GM21390 (cell line): ENCODE measurements around the gene OPCML.

Experiments used
- ATAC-seq: cut with Tn5 transposase; IDR thresholded peaks from one replicate; pipeline ENCODE4 v1.9.1; 2021; ENCODE audit not compliant: unreplicated experiment

The OPCML gene

DNA sequence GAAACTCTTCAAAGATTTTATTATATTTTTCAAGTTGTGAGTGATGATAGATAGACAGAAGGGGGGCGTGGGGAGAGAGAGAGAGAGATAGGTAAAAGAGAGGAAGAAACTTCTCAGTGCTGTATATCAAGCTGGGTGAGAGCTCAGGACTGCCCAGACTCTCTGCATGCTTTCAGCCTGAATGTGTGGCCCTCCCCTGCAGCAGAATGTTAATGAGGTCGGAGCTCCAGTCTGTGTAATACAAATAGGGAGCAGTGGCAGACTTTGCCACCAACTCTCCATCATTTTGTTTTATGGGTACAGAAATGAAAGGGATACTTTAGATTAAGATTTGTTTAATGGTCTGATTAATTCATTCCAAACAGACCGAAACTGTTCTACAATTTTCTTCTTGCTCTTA lies 752.8 kb downstream of the OPCML start:
- no peak for ATAC-seq

DNA sequence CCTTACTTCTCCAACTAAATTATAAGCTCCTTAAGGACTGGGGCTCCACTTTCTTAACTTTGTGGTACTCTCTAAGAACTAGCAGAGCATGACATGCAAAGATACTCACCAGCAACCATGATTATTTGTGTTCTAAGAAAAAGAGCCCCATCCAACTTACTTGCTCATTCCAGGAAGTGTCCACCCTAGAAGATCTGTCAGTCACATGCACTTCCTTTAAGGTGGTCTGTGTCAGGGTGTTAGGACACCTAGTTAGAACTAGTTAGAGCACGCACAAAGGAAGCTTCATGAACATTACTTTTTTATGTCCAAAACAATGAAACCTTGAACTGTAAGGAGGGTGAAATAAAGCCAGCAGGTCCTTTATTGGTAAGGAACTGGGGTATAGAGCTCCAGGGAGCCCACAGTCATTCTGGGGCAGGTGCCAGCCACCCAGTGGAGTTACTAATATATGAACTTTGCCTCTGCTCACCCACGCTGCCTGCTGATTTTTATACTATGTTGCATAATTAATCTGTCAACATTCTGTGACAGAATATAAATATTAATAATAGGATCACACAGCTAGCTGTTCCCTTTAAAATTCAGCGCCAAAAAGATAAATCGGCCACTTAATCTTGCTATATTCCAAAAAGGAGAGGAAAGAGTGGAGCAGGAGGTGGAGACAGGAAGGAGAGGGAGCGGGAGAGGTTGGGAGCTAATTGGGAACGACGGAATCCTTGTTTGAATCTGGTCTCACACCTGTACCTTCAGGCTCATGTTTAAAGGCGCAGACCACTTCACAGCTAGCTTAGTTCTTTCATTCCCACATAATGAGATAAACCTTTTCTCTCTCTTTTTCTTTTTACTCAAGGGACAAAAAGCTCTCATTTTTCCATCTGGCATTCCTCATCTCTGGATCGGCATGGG lies 755.0 kb downstream of the OPCML start:
- ATAC-seq = no peak

DNA sequence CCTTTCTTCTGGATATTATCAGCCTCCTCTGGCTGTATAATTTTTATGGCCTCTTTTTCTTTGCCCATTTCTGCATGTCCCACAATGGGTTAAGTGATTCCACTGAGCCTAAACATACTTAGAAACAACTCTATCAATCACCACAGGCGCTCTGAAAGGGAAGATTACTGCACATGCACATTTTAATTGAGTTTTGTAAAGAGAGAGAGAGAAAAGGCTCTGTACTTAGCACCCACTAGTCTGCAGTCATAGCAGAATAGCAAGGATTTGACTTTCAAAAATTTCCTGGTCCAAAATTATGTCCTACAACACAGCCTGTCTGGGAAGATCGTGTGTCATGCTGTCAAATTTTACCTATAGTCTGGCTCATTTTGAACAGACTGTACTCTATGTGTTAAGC lies 758.5 kb downstream of the OPCML start:
- ATAC-seq = no peak

DNA sequence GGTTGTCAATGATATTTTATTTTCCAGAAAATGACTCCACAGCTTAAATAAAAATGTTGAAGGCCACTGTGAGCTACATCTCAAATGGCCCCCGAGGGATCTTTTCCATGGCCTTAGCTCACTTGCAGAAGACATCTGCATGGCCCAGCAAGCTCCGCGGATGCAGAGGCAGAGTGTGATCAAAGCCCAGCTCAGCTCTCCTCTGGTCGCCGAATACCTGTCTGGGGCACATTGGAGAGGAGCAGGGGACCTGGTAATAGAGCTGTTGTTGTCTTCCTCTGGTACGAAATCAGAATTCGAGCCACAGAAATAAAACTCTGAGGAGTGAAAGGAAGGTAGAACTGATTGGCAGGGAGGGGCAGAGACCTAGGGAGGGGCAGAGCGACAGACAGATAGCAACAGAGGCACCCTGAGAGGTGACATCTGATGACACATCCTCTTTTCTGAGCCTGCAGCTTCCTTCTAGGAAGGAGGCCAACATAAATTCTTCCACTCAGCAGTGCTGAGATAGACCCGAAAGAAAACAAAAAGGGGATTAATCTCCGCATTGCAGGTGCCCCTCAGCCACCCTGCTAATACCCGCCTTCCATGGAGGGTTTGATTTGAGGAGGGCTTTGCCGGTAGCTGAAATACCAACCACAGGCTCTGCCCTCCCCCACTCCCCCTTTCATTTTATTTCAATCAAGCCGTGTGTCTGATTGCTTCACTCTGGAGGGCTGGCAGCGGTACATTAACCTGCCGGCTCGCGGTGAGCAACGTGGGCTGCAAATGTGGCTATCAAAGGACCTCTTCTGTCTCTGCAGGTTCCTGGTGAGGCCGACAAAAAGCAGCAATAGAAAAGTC lies 759.4 kb downstream of the OPCML start:
- ATAC-seq = no peak

DNA sequence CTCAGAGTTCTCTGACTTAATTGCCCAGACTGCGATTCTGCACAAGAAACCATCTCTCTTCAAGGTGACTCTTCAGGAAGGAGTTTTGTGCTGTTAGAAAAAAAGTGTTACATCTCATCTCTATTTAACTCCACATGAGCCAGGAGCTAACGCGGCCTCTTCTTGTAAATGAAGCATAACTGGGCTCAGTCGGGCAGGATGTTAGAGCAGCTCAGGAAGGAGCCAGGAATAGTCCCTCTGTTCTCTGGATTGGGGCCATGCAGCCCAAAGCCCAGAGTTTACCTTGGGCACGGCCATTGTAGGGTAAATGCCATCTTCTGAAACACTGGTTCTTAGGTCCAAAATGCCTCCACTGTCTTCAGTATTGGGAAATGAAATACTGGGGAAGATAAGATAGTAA lies 760.6 kb downstream of the OPCML start:
- ATAC-seq = no peak

DNA sequence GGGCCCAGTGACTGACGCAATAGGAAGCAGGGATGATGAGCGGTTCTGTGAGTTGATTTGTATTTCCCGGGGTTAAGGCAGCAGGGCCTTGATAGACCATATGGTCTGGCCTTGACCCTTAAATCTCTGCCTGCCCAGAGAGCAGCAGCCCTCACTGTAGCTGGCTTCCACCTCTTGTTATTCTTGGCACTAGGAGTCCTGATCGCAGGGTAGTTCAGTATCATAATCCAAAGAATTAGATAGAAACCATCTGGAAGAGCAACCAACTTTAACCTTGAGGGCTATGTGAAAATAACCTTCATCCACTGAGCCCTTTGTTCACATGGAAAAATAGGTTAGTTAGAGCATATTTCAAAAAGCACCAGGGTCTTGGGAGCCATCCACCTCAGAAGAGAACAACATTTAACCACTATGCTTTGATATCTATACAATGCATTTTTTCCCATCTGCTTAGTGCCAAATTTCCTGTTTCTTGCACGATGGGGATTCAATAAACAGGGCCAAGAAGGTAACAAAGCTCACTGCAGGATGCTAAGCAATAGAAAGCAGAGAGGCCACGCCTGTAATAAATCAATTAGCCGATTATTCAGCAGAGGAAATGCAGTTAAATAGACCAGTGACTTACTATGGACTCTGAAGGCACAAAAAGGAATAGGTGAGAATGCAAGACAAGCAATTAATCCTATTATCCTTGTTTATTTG lies 761.3 kb downstream of the OPCML start:
- ATAC-seq = no peak

DNA sequence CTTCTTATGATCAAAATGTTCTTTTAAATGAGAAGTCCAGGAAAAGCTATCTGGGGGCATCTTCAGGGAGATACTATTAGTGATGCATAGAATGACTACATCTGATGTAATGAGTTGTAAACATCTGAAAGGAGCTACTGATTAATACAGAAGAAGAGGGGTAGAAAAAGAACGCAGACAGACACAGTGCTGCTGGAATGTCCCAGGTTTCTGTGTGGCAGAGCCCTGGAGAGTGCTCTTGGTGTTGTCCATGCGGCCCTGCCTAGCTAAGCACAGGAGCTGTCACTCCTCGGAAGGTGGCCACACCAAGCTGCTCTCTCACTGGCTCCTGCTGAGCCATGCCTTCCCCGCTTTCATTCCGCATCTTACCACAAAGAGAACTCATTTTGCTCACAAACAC lies 768.8 kb downstream of the OPCML start:
- ATAC-seq = no peak

DNA sequence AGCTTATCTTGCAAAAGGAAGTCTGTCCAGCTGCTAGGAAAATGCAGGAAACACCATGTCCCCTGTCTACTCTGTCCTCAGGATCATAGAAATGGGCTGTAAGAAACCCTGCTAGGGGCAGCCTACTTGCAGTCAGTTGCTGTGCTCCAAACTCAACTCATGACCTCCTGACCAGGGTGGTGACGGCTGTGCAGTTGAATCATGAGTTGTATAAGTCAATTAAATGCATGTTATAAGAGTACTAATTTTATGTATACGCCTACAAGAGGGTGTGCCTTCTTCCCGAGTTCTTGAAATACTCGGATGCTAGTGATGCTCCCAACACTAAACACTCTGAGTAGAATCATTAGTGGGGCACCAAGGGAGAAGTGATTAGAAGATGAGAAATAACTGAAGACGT lies 776.4 kb downstream of the OPCML start:
- no peak for ATAC-seq

DNA sequence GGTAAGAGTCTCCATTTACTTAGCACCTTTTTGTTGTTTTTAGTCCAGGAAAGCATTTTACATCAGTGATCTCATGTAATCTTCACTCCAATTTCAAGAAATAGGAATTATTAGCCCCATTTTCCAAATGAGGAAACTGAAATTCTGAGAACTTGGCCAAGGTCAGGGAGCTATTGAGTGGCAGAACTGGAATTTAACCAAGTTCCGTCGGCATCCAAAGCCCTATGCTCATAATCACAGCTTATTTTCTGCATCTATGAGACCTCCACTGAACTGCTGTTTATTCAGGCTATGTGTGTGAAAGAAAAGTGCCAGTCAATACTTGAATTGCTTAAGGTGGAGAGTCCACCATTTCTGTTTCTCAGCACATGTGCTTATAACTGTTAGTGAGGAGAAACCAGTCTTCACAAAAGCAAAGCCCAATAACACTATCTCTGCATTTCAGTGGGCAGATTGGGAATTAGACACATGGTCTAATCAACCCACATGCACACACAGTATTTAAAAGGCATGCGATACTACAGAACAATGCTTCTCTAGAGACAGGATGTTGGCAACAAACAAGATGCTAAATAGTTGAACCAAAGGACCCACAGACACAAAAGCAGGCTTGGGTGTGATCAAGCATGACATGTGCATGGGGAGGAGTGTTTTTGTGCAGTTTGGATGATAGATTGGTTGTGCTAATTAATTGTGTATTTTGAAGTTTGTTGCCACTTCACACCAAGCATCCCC lies 780.6 kb downstream of the OPCML start:
- no peak for ATAC-seq

DNA sequence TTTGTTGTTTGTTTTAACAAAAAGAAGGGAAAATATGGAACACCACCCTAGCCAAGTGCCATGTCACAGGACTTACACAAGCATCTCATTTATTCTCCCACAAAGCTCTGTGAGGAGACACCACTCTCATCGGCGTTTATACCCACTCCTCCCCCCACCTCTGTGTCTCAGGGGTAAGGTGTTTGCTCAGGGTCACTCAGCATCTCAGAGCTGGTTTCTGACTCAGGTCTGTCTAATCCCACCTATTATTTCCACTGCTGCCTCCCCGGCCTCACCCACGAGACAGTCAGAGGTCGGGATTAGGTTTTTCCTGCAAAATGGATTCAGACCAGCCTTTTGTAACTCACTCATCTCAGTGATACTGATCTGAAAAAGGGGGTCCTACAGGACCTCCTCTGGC lies 786.0 kb downstream of the OPCML start:
- no peak for ATAC-seq

DNA sequence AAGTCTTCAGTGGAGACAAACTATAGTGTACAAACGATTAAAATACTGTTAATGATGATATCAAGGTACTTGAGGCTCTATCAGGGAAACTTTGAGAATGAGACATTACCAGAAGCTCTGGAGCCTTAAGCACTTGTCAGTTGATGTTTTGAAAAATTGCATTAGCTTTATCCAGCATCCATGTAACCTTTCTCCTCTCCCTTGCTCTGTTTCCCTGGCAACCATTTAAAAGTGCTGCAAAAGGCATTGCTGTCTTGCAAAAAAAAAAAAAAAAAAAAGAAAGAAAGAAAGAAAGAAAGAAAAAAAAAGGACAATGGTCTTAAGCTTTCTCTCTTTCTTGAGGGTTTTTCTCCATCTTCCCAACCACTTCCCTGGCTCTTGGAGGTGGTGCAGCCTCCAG lies 787.0 kb downstream of the OPCML start:
- no peak for ATAC-seq

DNA sequence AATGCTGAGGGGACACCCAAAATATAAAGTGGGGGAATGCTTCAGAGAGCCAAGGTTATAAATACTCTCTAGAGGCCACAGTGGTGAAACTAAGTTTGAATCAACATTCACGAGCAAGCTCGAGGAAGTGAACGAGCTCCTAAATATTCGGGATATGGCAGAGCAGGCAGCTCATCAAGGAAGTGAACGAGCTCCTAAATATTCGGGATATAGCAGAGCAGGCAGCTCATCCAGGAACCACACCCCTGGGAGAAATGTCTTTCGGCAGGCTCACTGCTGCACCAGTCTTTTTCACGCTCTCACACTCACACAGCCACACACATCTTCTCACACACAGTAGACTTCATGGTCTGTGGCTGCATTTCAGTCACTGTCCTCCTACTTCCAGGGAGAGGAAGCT lies 787.5 kb downstream of the OPCML start:
- no peak for ATAC-seq

DNA sequence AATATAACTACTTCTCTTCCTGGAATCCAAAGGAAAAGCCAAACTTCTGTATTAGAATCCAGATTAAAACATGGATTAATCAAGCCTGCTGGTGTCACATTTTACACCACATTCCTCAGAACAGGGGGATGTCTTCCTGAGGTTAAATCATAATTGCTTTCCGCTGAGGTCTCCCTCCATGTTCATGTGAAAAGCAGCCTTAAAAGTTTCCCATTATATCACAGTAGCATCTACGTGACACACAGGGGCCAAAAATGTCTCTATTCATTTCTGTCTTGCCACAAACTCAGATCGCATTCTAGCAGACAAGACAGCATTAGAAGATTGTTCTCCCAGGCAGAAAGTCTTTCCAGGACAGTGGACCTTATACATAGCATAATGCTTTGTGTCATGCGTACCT lies 788.7 kb downstream of the OPCML start:
- ATAC-seq = no peak

DNA sequence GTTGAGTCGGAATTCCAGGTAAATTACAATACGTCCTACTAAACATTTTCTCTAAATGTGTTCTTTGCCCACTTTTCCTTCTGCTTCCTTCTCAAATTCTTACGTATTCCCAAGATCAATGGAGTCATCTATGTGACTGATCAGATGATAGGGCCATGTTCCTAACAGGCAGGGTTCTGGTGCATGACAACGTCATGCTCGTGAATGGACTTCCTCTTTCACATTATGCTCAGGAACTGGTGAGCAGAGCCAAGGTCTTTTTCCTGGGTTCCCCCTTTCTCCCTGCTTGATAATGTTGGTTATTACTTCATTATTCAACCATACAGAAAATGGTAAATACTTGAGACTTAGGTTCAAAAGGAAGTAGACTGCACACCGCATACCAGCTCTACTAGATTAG lies 789.4 kb downstream of the OPCML start:
- ATAC-seq = no peak

DNA sequence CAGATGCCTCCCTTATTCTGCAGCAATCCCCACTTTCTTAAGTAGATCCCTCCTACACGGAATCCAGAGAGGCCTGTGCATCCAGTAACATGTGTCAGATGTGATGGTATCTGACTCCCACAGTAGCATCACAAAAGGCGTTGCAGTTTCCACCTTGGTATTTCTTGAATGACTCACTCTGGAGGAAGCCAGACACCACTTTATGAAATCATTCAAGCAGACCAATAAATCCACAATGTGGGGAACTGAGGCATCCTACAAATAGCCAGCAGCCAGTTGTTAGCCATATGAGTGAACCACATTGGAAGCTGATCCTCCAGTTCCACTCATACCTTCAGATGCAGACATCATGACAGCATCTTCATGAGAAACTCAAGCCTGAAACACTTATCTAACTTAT lies 798.1 kb downstream of the OPCML start:
- ATAC-seq = no peak

DNA sequence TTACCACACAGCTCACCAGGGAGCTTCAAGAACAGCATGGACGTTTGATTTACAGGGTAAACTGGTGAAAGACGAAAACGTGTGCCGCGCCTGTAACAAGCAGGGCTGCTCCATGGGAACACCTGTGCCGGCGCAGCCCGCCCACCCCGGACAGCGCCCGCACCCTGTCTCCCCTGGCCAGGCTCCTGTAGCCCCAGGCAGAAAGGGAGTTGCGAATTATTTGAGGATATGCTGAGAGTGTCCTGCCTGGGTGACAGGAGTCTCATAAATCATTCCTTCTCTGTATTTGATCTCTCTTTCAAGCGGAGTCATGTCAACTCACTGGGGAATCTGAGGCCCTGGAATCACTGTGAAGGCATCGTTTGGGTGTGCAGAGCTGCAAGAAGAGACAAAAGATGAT lies 804.3 kb downstream of the OPCML start:
- no peak for ATAC-seq

DNA sequence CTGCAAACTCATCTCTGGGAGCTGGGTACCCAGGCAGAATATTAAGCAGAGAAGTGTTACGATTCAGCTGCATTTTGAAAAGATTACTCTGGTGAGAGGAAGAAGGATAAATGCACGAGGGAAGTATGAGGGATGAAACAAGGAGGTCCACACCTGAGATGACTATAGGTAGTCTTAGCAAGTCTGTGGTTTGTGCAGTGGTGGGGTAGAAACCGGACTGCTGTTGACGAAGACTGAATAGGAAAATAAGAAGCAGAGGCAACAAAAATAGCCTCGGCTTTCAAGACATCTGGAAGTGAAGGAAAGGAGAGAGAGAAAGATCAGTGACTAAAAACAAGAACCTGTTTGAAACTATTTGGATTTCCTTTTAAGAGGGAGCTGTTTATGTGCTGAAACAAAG lies 810.8 kb downstream of the OPCML start:
- no peak for ATAC-seq

DNA sequence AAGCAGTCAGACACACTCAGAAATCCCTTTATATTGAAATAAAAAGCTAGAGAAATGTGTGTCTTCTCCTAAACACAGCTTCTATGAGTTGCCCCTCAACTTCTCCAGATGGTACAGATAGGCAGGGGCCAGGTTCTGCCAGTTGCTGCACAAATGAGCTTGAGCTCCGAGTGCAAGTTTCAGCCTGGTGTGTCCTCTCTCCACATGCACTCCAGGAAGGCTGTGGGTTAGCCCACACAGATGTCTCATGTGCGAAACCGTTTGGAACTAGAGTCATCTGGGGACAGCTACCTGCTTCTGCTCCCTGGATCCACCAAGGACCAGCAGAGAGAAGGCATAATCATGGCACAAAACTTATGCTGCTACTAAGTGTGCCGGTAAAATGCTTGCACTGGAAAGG lies 812.6 kb downstream of the OPCML start:
- ATAC-seq = no peak

DNA sequence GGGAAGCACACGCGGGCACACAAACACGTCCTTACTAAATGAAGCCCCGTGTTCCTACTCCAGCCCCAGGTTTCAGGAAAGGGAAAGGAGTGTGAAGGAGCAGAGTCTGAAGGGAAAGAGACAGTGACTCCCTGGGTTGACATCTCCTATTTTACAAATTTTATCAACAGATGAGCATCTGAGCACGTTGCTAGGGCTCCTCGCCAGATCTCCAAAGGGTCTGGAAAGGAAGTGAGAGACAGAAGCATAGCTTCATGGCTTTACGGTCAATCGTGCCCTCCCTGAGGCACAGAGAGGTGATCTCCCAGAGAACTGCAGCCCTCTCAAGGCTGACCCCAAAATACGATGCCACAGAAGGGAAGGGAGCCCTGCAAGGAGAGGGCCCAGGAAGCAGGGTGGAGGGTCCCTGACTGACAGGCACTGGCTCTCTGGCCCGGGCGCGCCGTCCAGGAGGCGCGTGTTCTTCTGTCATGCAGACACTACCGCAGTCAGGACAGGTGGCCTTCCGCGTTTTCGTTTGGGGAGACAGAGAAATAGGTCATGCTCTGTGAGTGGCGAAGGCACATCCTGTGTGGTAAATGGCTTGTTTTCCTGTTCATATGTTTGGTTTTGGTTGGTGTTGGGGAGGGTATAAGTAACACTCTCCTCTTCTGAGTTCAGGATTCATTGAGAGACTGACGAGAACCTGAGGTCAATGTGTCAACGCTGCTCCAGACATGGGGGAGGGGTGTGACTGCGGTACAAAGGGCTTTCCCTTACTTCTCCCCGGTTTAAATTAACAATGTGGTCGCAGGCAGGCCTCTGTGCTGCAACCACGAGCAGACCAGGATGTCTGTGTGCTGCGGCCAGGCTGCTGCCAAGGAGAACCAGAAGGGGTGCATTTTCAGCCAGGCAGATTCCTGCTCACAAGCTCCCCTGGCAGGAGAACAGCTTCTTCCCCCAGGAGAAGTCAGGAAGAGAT lies 813.3 kb downstream of the OPCML start:
- no peak for ATAC-seq

DNA sequence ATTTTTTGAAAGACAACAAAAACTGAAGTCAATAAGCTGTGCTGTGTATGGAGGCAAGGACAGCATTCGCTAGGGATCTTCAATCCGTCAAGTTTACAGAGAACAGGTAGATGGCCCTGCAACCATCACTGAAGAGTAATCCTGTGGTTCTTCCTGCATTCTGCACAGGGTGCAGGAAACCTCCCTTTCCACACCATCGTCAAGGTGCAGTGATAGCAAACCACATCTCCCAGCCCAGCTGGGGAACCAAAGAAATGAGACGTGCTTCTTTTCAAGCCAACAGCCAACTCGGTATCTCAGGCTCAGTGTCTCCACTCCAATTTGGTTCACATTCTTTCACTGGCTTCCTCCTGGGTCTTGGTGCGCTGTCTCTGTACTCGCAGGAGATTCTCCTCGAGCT lies 814.5 kb downstream of the OPCML start:
- ATAC-seq = no peak
